Measurements from ENCODE around the gene HELT. TPM values are rescaled to one million over a fixed set of nuclear protein-coding genes. Genes with fewer than 3 reads are reported as not detected.
"Not testable (repeated sequence)": the region's sequence is repeated elsewhere in the genome, so short reads cannot be mapped to it uniquely, and the experiment has no call there.

The HELT gene
- total RNA-seq, 1 donor from 2014 or later = not detected

- Mint-ChIP-seq H3K27ac (ENCODE audit: unreplicated experiment) (no peak overlapping the region), H3K9me3 (ENCODE audit: low read depth) (no peaks in the 10 kb centered on the region), H3K27me3 (ENCODE audit: low read depth) (peaks cover 13% of the 10 kb centered on the region), H3K36me3 (ENCODE audit: low read depth) (no peaks in the 10 kb centered on the region), H3K4me3 (ENCODE audit: unreplicated experiment) (no peak overlapping the region), H3K4me1 (ENCODE audit: low read depth) (peaks cover 4% of the 10 kb centered on the region)
- DNase-seq (ENCODE audit: low spot score) = no peak
- TF ChIP-seq, protein P1, sequence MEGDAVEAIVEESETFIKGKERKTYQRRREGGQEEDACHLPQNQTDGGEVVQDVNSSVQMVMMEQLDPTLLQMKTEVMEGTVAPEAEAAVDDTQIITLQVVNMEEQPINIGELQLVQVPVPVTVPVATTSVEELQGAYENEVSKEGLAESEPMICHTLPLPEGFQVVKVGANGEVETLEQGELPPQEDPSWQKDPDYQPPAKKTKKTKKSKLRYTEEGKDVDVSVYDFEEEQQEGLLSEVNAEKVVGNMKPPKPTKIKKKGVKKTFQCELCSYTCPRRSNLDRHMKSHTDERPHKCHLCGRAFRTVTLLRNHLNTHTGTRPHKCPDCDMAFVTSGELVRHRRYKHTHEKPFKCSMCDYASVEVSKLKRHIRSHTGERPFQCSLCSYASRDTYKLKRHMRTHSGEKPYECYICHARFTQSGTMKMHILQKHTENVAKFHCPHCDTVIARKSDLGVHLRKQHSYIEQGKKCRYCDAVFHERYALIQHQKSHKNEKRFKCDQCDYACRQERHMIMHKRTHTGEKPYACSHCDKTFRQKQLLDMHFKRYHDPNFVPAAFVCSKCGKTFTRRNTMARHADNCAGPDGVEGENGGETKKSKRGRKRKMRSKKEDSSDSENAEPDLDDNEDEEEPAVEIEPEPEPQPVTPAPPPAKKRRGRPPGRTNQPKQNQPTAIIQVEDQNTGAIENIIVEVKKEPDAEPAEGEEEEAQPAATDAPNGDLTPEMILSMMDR (IDR thresholded peaks at IDR 0.05) = no peak
These were observed 25.0 kb upstream of the HELT start for GRCh38 chr4:184993247-184993646.

DNA sequence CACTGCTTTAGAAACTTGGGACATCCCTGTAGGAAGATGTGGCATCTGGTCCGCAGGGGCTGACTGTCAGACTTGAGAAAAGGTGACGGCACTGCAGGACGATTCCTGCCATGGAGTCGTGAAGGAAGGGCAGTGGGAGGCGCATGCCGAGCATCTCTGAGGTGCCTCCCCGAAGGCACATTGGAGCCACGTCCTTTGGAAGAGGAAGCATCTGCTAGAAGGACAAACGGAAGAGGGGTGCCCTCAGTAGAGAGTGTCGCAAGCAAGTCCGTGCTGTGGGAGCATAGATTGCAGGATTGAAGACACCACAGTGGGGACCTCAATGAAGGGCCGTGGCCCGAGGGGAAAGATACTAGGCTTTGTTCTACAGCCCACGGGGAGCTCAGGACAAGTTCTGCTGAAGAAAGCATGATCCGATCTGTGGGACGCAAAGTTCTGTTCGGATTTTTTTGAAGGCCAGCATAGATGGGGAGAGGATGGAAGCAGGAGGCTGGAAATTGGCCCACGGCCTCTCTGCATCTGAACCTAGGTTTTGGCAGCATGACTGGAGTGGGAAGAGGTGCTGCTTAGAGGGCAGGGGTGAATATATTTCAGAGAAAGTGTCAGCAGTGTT lies 24.2 kb upstream of the HELT start:
- H3K4me1 Mint-ChIP-seq (ENCODE audit: low read depth) = peaks cover 4% of the 10 kb centered on the region
- no peak for DNase-seq (ENCODE audit: low spot score)
- H3K27ac Mint-ChIP-seq (ENCODE audit: unreplicated experiment) = no peak overlapping the region
- TF ChIP-seq, protein P1 (IDR thresholded peaks at IDR 0.05) = no peak
- H3K36me3 Mint-ChIP-seq (ENCODE audit: low read depth) = no peaks in the 10 kb centered on the region
- peaks cover 10% of the 10 kb centered on the region for H3K27me3 Mint-ChIP-seq (ENCODE audit: low read depth)
- H3K4me3 Mint-ChIP-seq (ENCODE audit: unreplicated experiment) = no peak overlapping the region
- H3K9me3 Mint-ChIP-seq (ENCODE audit: low read depth) = no peaks in the 10 kb centered on the region

DNA sequence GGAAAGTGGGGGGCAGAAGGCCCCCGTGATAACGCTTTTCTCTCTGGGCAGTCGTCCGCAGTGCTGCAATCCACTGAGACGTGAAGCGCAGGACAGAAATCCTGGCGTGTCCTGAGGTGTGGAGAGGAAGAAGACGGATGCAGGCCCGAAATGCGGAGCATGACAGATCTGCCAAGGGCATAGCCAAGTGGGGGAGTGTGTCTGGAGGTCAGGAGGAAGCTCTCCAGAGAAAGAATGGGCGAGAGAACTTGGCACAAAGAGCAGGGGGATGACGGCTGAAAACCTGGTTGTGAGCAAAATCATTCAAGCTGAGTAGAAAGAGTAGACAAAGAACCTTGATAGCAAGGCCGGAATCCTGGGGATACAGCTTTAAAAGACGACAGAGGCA lies 23.7 kb upstream of the HELT start:
- Mint-ChIP-seq H3K4me1 (ENCODE audit: low read depth) (peaks cover 4% of the 10 kb centered on the region), H3K4me3 (ENCODE audit: unreplicated experiment) (no peak overlapping the region), H3K36me3 (ENCODE audit: low read depth) (no peaks in the 10 kb centered on the region), H3K27me3 (ENCODE audit: low read depth) (peaks cover 8% of the 10 kb centered on the region), H3K9me3 (ENCODE audit: low read depth) (no peaks in the 10 kb centered on the region), H3K27ac (ENCODE audit: unreplicated experiment) (no peak overlapping the region)
- TF ChIP-seq, protein P1 (IDR thresholded peaks at IDR 0.05) = no peak
- DNase-seq (ENCODE audit: low spot score) = no peak

GRCh38 chr4:184997656-184998055 lies 20.6 kb upstream of the HELT start:
- not testable (repeated sequence) for H3K36me3 Mint-ChIP-seq (ENCODE audit: low read depth); H3K4me1 Mint-ChIP-seq (ENCODE audit: low read depth); H3K27ac Mint-ChIP-seq (ENCODE audit: unreplicated experiment); H3K9me3 Mint-ChIP-seq (ENCODE audit: low read depth); DNase-seq (ENCODE audit: low spot score); H3K4me3 Mint-ChIP-seq (ENCODE audit: unreplicated experiment)
- H3K27me3 Mint-ChIP-seq (ENCODE audit: low read depth) = peaks cover 29% of the 10 kb centered on the region

- Mint-ChIP-seq H3K4me1 (ENCODE audit: low read depth) (peaks cover 12% of the 10 kb centered on the region), H3K27me3 (ENCODE audit: low read depth) (peaks cover 44% of the 10 kb centered on the region), H3K27ac (ENCODE audit: unreplicated experiment) (no peak overlapping the region), H3K4me3 (ENCODE audit: unreplicated experiment) (no peak overlapping the region), H3K9me3 (ENCODE audit: low read depth) (no peaks in the 10 kb centered on the region), H3K36me3 (ENCODE audit: low read depth) (no peaks in the 10 kb centered on the region)
- TF ChIP-seq, protein P1 (IDR thresholded peaks at IDR 0.05) = no peak
- DNase-seq (ENCODE audit: low spot score) = no peak
These were observed 15.5 kb upstream of the HELT start for GRCh38 chr4:185002784-185003183.
